Central memory CD8-positive, alpha-beta T cell (primary cell): ENCODE results near the gene SPINT1.
A peak's percentile ranks its signal among the peaks of the same experiment; 100 is the strongest.

ENCODE experiments used
- ATAC-seq: fragments of 150-1000 bp; cut with Tn5 transposase; replicated peaks from 2 replicates; pipeline ENCODE4 v1.10.0; 2022; ENCODE audit warnings: mild to moderate bottlenecking, moderate FRiP score, moderate number of reproducible peaks; ENCODE audit not compliant: poor library complexity, severe bottlenecking; ENCODE audit errors: extremely low read depth
- DNase-seq, 2 donors: peaks; one replicate each; pipeline ENCODE4 v3.0.0; 2021; ENCODE audit warnings: low spot score in 2 of 2
- H3K27ac Mint-ChIP-seq: one replicate; pipeline ENCODE4 v1.8.0; 2022; ENCODE audit warnings: low read depth, mild to moderate bottlenecking, moderate library complexity, mixed read lengths
- H3K27me3 Mint-ChIP-seq: one replicate; pipeline ENCODE4 v1.8.0; 2022; ENCODE audit warnings: mixed read lengths
- H3K36me3 Mint-ChIP-seq: one replicate; pipeline ENCODE4 v1.8.0; 2022; ENCODE audit warnings: mild to moderate bottlenecking, moderate library complexity, mixed read lengths; ENCODE audit not compliant: insufficient read depth
- H3K4me1 Mint-ChIP-seq: one replicate; pipeline ENCODE4 v1.8.0; 2022; ENCODE audit warnings: mixed read lengths
- H3K4me3 Mint-ChIP-seq: one replicate; pipeline ENCODE4 v1.8.0; 2022; ENCODE audit warnings: mild to moderate bottlenecking, moderate library complexity, mixed read lengths
- H3K9me3 Mint-ChIP-seq: one replicate; pipeline ENCODE4 v1.8.0; 2022; ENCODE audit warnings: mixed read lengths

SPINT1 gene

GRCh38 chr15:40892447-40893012, 48.7 kb downstream of the SPINT1 start:
- H3K27ac Mint-ChIP-seq, result no peak overlapping the region
- no peak for ATAC-seq
- H3K9me3 Mint-ChIP-seq, result no peaks in the 10 kb centered on the region
- H3K4me1 Mint-ChIP-seq, result peaks cover 34% of the 10 kb centered on the region
- H3K4me3 Mint-ChIP-seq, result no peak overlapping the region
- peaks cover 17% of the 10 kb centered on the region for H3K36me3 Mint-ChIP-seq
- no peak for DNase-seq
- H3K27me3 Mint-ChIP-seq, result no peaks in the 10 kb centered on the region

DNA sequence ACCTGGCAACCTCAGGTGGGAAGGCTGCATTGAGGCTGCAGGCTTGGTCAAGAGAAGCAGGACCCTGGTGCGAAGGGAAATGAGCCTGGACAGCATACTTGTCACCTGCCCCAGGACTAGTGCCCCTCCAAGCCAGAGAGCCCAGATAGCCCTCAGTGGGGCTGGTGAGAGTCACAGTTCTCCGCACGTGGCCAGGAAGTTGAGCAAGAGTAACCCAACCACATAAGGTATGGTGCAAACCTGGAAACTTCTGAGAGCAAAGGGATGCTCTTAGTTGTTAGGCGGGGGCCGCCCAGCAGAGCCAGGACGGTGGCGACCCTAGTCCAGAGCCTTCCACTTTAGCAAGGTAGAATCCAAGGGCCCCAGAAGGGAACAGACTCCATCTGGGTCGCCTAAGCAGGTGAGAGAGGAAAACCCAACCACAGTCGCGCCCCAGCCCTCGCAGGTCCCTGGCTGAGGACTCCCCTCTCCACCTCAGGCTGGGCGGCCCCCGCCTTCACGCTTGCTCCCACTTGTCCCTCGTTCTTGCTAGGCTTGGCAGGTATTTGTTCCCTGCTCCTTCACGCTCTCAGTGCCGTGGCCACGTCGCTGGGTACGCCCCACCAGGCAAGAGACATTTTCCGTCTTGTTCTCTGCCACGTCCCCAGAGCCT, 49.3 kb downstream of the SPINT1 start:
- Mint-ChIP-seq H3K27ac (peak overlapping the region; percentile 99), H3K4me1 (peaks cover 34% of the 10 kb centered on the region), H3K27me3 (no peaks in the 10 kb centered on the region), H3K4me3 (peak overlapping the region; percentile 100), H3K9me3 (no peaks in the 10 kb centered on the region), H3K36me3 (peaks cover 22% of the 10 kb centered on the region)
- ATAC-seq (no peak), DNase-seq (no peak)

DNA sequence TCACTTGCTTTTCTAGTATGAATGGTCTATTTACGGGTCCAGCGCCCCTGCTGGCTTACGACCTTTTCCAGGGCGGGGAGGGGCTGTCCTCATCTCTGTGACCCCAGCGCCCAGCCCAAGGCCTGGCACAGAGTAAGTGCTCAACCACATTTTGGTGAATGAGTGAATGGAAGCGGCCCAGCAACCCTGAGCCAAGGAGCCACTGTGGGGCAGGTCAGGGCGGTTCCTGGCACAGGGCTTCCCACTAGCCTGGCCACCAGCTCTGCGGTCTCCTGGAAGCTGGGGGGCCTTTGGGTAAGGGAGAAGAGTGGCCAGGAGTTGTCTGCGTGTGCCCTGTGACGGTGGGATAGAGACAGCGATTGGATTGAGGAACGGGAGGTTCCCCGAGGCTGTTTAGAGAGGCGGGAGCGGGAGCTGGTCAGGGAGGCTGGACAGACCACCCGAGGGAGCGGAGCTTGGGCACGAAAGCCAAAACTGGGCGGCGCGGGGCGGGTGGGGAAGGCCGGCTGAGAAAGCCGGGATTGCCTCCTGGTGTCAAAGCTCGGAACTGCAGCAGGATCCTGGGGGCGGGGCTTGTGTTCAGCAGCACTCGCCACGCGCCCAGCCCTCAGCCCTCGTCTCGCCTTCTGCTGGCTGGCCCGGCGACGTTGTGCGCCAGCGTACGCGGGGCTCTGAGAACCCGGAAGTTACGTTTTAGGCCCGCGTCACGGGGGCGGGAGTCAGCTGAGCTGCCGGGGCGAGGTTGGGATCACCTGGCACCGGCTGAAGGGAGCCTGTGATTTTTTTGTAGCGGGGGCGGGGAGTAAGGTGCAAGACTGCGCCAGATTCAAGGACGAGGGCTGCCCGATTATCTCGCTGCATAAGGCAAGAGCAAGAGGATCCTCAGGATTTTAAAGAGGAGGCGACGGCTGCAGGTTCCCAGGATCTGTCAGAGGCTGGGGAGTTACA, 50.2 kb downstream of the SPINT1 start, which contains the start of gene VPS18:
Gene VPS18, plus strand, starts transcription at position 718 of the 948 bp plus-strand sequence. CDS start 319 bp downstream, outside the sequence.
- DNase-seq, result peak; percentile 97 to 100
- Mint-ChIP-seq H3K27ac (peak within 1 kb of the TSS; percentile 99), H3K9me3 (no peaks in the 10 kb centered on the region), H3K27me3 (no peaks in the 10 kb centered on the region), H3K36me3 (peaks cover 26% of the 10 kb centered on the region), H3K4me3 (peak within 1 kb of the TSS; percentile 100), H3K4me1 (peaks cover 34% of the 10 kb centered on the region)
- ATAC-seq, result peak; percentile 98

GRCh38 chr15:40894681-40895448, 51.0 kb downstream of the SPINT1 start:
- H3K4me3 Mint-ChIP-seq, result peak overlapping the region; percentile 100
- peaks cover 34% of the 10 kb centered on the region for H3K4me1 Mint-ChIP-seq
- no peaks in the 10 kb centered on the region for H3K9me3 Mint-ChIP-seq
- peak; percentile 70 for ATAC-seq
- DNase-seq, result peak; percentile 41 to 42
- peak overlapping the region; percentile 99 for H3K27ac Mint-ChIP-seq
- H3K36me3 Mint-ChIP-seq, result peaks cover 27% of the 10 kb centered on the region
- no peaks in the 10 kb centered on the region for H3K27me3 Mint-ChIP-seq

GRCh38 chr15:40899536-40900207, 55.8 kb downstream of the SPINT1 start:
- H3K27ac Mint-ChIP-seq, result no peak overlapping the region
- peaks cover 46% of the 10 kb centered on the region for H3K36me3 Mint-ChIP-seq
- no peaks in the 10 kb centered on the region for H3K9me3 Mint-ChIP-seq
- H3K4me3 Mint-ChIP-seq, result no peak overlapping the region
- H3K27me3 Mint-ChIP-seq, result no peaks in the 10 kb centered on the region
- ATAC-seq (no peak), DNase-seq (no peak)
- H3K4me1 Mint-ChIP-seq, result peaks cover 34% of the 10 kb centered on the region

DNA sequence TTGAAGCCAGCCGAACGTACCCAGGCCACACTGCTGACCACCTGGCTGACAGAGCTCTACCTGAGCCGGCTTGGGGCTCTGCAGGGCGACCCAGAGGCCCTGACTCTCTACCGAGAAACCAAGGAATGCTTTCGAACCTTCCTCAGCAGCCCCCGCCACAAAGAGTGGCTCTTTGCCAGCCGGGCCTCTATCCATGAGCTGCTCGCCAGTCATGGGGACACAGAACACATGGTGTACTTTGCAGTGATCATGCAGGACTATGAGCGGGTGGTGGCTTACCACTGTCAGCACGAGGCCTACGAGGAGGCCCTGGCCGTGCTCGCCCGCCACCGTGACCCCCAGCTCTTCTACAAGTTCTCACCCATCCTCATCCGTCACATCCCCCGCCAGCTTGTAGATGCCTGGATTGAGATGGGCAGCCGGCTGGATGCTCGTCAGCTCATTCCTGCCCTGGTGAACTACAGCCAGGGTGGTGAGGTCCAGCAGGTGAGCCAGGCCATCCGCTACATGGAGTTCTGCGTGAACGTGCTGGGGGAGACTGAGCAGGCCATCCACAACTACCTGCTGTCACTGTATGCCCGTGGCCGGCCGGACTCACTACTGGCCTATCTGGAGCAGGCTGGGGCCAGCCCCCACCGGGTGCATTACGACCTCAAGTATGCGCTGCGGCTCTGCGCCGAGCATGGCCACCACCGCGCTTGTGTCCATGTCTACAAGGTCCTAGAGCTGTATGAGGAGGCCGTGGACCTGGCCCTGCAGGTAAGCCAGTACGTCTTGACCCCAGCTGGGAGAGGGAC, 56.6 kb downstream of the SPINT1 start:
- Mint-ChIP-seq H3K4me3 (no peak overlapping the region), H3K27ac (peak overlapping the region; percentile 53), H3K36me3 (peaks cover 45% of the 10 kb centered on the region), H3K9me3 (no peaks in the 10 kb centered on the region), H3K27me3 (no peaks in the 10 kb centered on the region), H3K4me1 (peaks cover 27% of the 10 kb centered on the region)
- DNase-seq (no peak), ATAC-seq (no peak)

GRCh38 chr15:40901053-40901443, 57.2 kb downstream of the SPINT1 start:
- DNase-seq (no peak), ATAC-seq (no peak)
- H3K4me3 Mint-ChIP-seq, result no peak overlapping the region
- no peaks in the 10 kb centered on the region for H3K27me3 Mint-ChIP-seq
- H3K9me3 Mint-ChIP-seq, result no peaks in the 10 kb centered on the region
- H3K36me3 Mint-ChIP-seq, result peaks cover 45% of the 10 kb centered on the region
- H3K4me1 Mint-ChIP-seq, result peaks cover 27% of the 10 kb centered on the region
- H3K27ac Mint-ChIP-seq, result peak overlapping the region; percentile 53

- Mint-ChIP-seq H3K4me3 (no peak overlapping the region), H3K4me1 (peaks cover 33% of the 10 kb centered on the region), H3K27me3 (no peaks in the 10 kb centered on the region), H3K9me3 (no peaks in the 10 kb centered on the region), H3K27ac (peak overlapping the region; percentile 38), H3K36me3 (peaks cover 33% of the 10 kb centered on the region)
- DNase-seq (no peak), ATAC-seq (no peak)
Observed at GRCh38 chr15:40902605-40903561, 59.0 kb downstream of the SPINT1 start.

GRCh38 chr15:40904552-40905201, 60.8 kb downstream of the SPINT1 start:
- DNase-seq (no peak), ATAC-seq (no peak)
- no peaks in the 10 kb centered on the region for H3K9me3 Mint-ChIP-seq
- H3K4me1 Mint-ChIP-seq, result peaks cover 33% of the 10 kb centered on the region
- H3K27me3 Mint-ChIP-seq, result no peaks in the 10 kb centered on the region
- no peak overlapping the region for H3K4me3 Mint-ChIP-seq
- H3K36me3 Mint-ChIP-seq, result peaks cover 26% of the 10 kb centered on the region
- no peak overlapping the region for H3K27ac Mint-ChIP-seq
